ENCODE measurements around the gene ADIPOR2.

- TF ChIP-seq POLR2AphosphoS5 (IDR thresholded peaks at IDR 0.05; ENCODE audit: low read depth, low read length) (no peak), SIN3A (IDR thresholded peaks at IDR 0.05; ENCODE audit: borderline replicate concordance, insufficient read depth, low read length) (no peak)
Observed at GRCh38 chr12:1663440-1664132, 27.3 kb upstream of the ADIPOR2 start.

Data from PFSK-1 (cell line).